Measurements from ENCODE around the gene SUSD1.

DNA sequence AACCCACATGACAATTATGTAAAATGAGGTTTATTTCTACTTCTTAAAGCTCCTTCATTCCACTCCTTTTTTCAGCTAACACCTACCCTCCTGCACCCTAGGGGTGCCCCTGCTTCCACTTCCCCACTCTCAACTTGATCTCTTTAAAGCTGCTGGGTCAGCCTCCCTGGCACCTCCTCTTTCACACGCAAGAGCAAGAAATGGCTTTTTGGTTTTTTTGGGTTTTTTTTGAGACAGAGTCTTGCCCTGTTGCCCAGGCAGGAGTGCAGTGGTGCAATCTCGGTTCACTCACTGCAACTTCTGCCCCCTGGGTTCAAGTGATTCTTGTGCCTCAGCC, 64.4 kb downstream of the SUSD1 start:
- TF ChIP-seq CTCF (IDR thresholded peaks at IDR 0.05): no peak
- no peak for TF ChIP-seq POLR2AphosphoS5 (IDR thresholded peaks at IDR 0.05)
